HepG2 (cell line): ENCODE measurements around the gene SPRY1. TPM values are rescaled to one million over a fixed set of nuclear protein-coding genes. Genes with fewer than 3 reads are reported as not detected.

ENCODE experiments used
- ARID4A ChIP-seq: sonication (generic); formaldehyde crosslinking; IDR thresholded peaks from 2 replicates; pipeline ENCODE4 v1.5.0; 2020; ENCODE audit warnings: mild to moderate bottlenecking, missing genetic modification reagents, borderline replicate concordance
- CCAR2 ChIP-seq: fragments of 200-400 bp; formaldehyde crosslinking; optimal IDR thresholded peaks from 2 replicates; pipeline ENCODE3; 2018; ENCODE audit warnings: low read depth, mild to moderate bottlenecking, low read length, moderate library complexity
- HMGXB3 ChIP-seq: sonication (generic); formaldehyde crosslinking; IDR thresholded peaks from 2 replicates; pipeline ENCODE4 v1.4.0; 2020; ENCODE audit warnings: missing genetic modification reagents, borderline replicate concordance
- MIXL1 ChIP-seq: IDR thresholded peaks from 2 replicates; pipeline ENCODE4 v1.6.1; 2016
- RBFOX2 ChIP-seq: fragments of 200-400 bp; formaldehyde crosslinking; IDR thresholded peaks from 2 replicates; pipeline ENCODE4 v1.6.1; 2017; ENCODE audit warnings: low read depth, mild to moderate bottlenecking, low read length
- ZNF563 ChIP-seq: sonication (generic); formaldehyde crosslinking; IDR thresholded peaks from 2 replicates; pipeline ENCODE4 v1.8.0; 2022; ENCODE audit warnings: mild to moderate bottlenecking, moderate library complexity, missing genetic modification reagents
- ZNF710 ChIP-seq: sonication (generic); formaldehyde crosslinking; IDR thresholded peaks from 2 replicates; pipeline ENCODE4 v1.5.0; 2020; ENCODE audit warnings: mild to moderate bottlenecking, missing genetic modification reagents, borderline replicate concordance
- ZNF720 ChIP-seq: sonication (generic); formaldehyde crosslinking; IDR thresholded peaks from 2 replicates; pipeline ENCODE4 v1.4.0; 2020; ENCODE audit warnings: missing genetic modification reagents
- polyA plus RNA-seq, 8 experiments: library from polyadenylated mRNA; depleted of rRNA in 3 of 8; stranded (reverse) in 7 of 8; unstranded in 1 of 8; fragments of >200 nt; fragmentation: Illumina TruSeq in 4 of 8; extraction: Trizol in 4 of 8; gene quantifications; 2 replicates each; pipeline versions ENCODE4 v1.2.1 to v1.2.3, GENCODE V29; 2011 to 2016; ENCODE audit warnings: low read depth in 4 of 8, missing spikeins in 1 of 8, mixed read lengths in 1 of 8; ENCODE audit not compliant: insufficient read depth in 1 of 8
- total RNA-seq, 5 experiments: library from RNA; depleted of rRNA; stranded (reverse); fragments of >200 nt; fragmentation: Illumina TruSeq; extraction: Trizol; gene quantifications; 2 replicates each; pipeline ENCODE4 v1.2.3, GENCODE V29; 2016; ENCODE audit warnings: low read depth in 1 of 5
- TF ChIP-seq, protein P1 (sequence below): sonication (generic); formaldehyde crosslinking; IDR thresholded peaks from 2 replicates; pipeline ENCODE4 v1.5.1; 2020; ENCODE audit warnings: mild to moderate bottlenecking, missing genetic modification reagents, borderline replicate concordance
- TF ChIP-seq, protein P2 (sequence below): sonication (generic); formaldehyde crosslinking; IDR thresholded peaks from 2 replicates; pipeline ENCODE4 v1.4.0; 2020; ENCODE audit warnings: missing genetic modification reagents

SPRY1 gene
- total and polyA plus RNA-seq, 2 of the 13 experiments (the other 11 are each of a cell fraction or from before 2014, with no cell fraction given) = 24.7 to 33.4 TPM

DNA sequence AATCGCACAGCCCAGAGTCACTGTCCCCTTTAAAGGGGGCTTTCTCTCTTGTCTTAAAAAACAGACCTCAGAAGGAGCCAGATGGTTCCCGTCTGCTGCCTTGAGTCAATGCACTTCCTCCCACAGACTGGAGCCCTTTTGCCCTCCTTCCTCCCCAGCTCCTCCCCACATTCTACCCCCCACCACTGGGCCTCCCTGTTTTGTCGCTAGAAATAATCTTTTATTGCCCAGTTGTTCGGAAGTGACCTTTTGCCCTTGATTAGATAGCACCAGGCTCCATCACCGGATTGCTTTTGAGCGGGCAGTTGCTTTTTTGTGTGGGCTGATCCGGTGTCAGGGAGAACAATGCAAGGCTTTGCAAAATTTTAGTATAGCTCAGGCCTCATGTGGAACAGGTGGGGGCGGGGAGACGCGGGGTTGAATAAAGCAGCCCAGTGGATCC lies 47.7 kb downstream of the SPRY1 start (continued):
- TF ChIP-seq, protein P1, sequence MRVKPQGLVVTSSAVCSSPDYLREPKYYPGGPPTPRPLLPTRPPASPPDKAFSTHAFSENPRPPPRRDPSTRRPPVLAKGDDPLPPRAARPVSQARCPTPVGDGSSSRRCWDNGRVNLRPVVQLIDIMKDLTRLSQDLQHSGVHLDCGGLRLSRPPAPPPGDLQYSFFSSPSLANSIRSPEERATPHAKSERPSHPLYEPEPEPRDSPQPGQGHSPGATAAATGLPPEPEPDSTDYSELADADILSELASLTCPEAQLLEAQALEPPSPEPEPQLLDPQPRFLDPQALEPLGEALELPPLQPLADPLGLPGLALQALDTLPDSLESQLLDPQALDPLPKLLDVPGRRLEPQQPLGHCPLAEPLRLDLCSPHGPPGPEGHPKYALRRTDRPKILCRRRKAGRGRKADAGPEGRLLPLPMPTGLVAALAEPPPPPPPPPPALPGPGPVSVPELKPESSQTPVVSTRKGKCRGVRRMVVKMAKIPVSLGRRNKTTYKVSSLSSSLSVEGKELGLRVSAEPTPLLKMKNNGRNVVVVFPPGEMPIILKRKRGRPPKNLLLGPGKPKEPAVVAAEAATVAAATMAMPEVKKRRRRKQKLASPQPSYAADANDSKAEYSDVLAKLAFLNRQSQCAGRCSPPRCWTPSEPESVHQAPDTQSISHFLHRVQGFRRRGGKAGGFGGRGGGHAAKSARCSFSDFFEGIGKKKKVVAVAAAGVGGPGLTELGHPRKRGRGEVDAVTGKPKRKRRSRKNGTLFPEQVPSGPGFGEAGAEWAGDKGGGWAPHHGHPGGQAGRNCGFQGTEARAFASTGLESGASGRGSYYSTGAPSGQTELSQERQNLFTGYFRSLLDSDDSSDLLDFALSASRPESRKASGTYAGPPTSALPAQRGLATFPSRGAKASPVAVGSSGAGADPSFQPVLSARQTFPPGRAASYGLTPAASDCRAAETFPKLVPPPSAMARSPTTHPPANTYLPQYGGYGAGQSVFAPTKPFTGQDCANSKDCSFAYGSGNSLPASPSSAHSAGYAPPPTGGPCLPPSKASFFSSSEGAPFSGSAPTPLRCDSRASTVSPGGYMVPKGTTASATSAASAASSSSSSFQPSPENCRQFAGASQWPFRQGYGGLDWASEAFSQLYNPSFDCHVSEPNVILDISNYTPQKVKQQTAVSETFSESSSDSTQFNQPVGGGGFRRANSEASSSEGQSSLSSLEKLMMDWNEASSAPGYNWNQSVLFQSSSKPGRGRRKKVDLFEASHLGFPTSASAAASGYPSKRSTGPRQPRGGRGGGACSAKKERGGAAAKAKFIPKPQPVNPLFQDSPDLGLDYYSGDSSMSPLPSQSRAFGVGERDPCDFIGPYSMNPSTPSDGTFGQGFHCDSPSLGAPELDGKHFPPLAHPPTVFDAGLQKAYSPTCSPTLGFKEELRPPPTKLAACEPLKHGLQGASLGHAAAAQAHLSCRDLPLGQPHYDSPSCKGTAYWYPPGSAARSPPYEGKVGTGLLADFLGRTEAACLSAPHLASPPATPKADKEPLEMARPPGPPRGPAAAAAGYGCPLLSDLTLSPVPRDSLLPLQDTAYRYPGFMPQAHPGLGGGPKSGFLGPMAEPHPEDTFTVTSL = peak; percentile 73; the same call in 1 of the 2 replicates
- TF ChIP-seq ZNF710 (CRISPR knock-in tag) (peak; percentile 80), CCAR2 (no peak), MIXL1 (CRISPR knock-in tag) (0 out of 2 replicates have a peak, but pooled peaks have one; percentile 26), RBFOX2 (0 out of 2 replicates have a peak, but pooled peaks have one; percentile 42), HMGXB3 (CRISPR knock-in tag) (no peak), ZNF563 (CRISPR knock-in tag) (no peak), ARID4A (no peak; the same call in 1 of the 2 replicates), ZNF720 (CRISPR knock-in tag) (no peak)
- TF ChIP-seq, protein P2, sequence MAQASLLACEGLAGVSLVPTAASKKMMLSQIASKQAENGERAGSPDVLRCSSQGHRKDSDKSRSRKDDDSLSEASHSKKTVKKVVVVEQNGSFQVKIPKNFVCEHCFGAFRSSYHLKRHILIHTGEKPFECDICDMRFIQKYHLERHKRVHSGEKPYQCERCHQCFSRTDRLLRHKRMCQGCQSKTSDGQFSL (CRISPR knock-in tag) = no peak
